Caco-2 (cell line): ENCODE measurements around the gene ELSPBP1. TPM values are rescaled to one million over a fixed set of nuclear protein-coding genes. Genes with fewer than 3 reads are reported as not detected.
A peak's percentile ranks its signal among the peaks of the same experiment; 100 is the strongest.

Source experiments
- BruUV-seq: library from RNA; stranded (reverse); fragments of 400-500 nt; replicated peaks from 2 replicates; lab custom pipeline; 2021; lab: Mats Ljungman, UMichigan
- CTCF ChIA-PET: fragments of 300-600 bp; sonication (Branson Sonifier 250); formaldehyde crosslinking; loops from one replicate; lab custom pipeline; 2022; ENCODE audit warnings: antibody characterized with exemption; lab: Charles Lee
- POLR2A ChIA-PET: fragments of 300-600 bp; sonication (Branson Sonifier 250); formaldehyde crosslinking; loops from one replicate; lab custom pipeline; 2022; ENCODE audit warnings: antibody characterized with exemption; lab: Charles Lee
- DNase-seq, 2 experiments: peaks; one replicate each; pipeline versions ENCODE4 v3.0.0 to v3.0.0-alpha.2; 2020 to 2022
- H3K27me3 ChIP-seq: replicated peaks from 2 replicates; pipeline ENCODE4 v1.6.0; 2011; ENCODE audit warnings: low read length; ENCODE audit not compliant: control insufficient read depth, insufficient read depth
- H3K36me3 ChIP-seq: 2 replicates; pipeline ENCODE4 v1.5.1; 2011; ENCODE audit warnings: low read length; ENCODE audit not compliant: control insufficient read depth, insufficient read depth
- H3K4me1 ChIP-seq: fragments of 250-450 bp; sonication (Bioruptor Pico); 2 replicates; pipeline ENCODE4 v1.5.1; 2020; ENCODE audit warnings: mild to moderate bottlenecking
- H3K4me3 ChIP-seq: 2 replicates; pipeline ENCODE4 v1.5.1; 2011; ENCODE audit warnings: low read depth, mild to moderate bottlenecking, control low read depth, low read length
- H3K9me3 ChIP-seq: fragments of 250-450 bp; sonication (Bioruptor Pico); 2 replicates; pipeline ENCODE4 v1.5.1; 2020; ENCODE audit warnings: mild to moderate bottlenecking, moderate library complexity
- H3K27ac Mint-ChIP-seq: one replicate; pipeline ENCODE4 v1.8.0; 2022; ENCODE audit warnings: mixed read lengths; ENCODE audit not compliant: unreplicated experiment
- H3K27me3 Mint-ChIP-seq: one replicate; pipeline ENCODE4 v1.8.0; 2022; ENCODE audit warnings: mixed read lengths; ENCODE audit not compliant: insufficient read depth, unreplicated experiment
- H3K36me3 Mint-ChIP-seq: one replicate; pipeline ENCODE4 v1.8.0; 2022; ENCODE audit warnings: mild to moderate bottlenecking, mixed read lengths; ENCODE audit not compliant: insufficient read depth, unreplicated experiment
- H3K4me1 Mint-ChIP-seq: one replicate; pipeline ENCODE4 v1.8.0; 2022; ENCODE audit warnings: low read depth, mixed read lengths; ENCODE audit not compliant: unreplicated experiment
- H3K4me3 Mint-ChIP-seq: one replicate; pipeline ENCODE4 v1.8.0; 2022; ENCODE audit warnings: mild to moderate bottlenecking, moderate library complexity, mixed read lengths; ENCODE audit not compliant: unreplicated experiment
- H3K9me3 Mint-ChIP-seq: one replicate; pipeline ENCODE4 v1.8.0; 2022; ENCODE audit warnings: mixed read lengths; ENCODE audit not compliant: unreplicated experiment
- intact Hi-C: fragments of 100-400 bp; cut with micrococcal nuclease; formaldehyde crosslinking; loops from one replicate; pipeline ENCODE4 v1.10.0; 2022; ENCODE audit not compliant: unreplicated experiment
- total RNA-seq: library from RNA; stranded (reverse); gene quantifications from 2 replicates; pipeline ENCODE4 v1.2.3, GENCODE V29; 2022
- TF ChIP-seq, protein P1 (sequence below), 2 experiments: fragments of 200-600 bp in 1 of 2; IDR thresholded peaks; 1 replicate in 1 of 2; 2 replicates in 1 of 2; pipeline versions ENCODE4 v1.5.1 to v1.8.0; 2011 to 2022; ENCODE audit warnings: antibody characterized with exemption in 1 of 2, control low read depth in 1 of 2, inconsistent platforms in 1 of 2, low read depth in 1 of 2, low read length in 1 of 2, mild to moderate bottlenecking in 1 of 2, moderate library complexity in 1 of 2; ENCODE audit not compliant: insufficient read depth in 1 of 2, severe bottlenecking in 1 of 2, unreplicated experiment in 1 of 2

ELSPBP1 gene
- total RNA-seq, 1 experiment from 2014 or later = not detected

DNA sequence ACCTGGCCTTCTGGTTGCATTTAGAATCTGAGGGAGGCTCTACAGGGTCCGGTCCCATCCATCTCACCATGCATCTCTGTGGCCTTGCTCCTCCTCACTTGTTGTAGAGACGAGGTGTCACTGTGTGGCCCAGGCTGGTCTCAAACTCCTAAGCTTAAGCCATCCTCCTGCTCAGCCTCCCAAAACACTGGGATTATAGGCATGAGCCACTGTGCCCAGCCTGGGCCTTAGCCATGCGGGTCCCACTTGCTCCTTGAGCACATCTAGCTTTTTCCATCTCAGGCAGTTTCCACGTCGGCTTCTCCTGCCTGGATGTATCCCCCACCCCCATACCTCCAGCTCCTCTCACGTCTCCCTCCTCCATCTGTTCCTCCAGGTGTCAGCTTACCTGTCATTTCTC, 9.8 kb downstream of the ELSPBP1 start:
- Mint-ChIP-seq H3K4me3 (no peak overlapping the region), H3K9me3 (peaks cover 15% of the 10 kb centered on the region), H3K27me3 (peaks cover 2% of the 10 kb centered on the region), H3K4me1 (no peaks in the 10 kb centered on the region), H3K36me3 (no peaks in the 10 kb centered on the region), H3K27ac (no peak overlapping the region)
- Histone ChIP-seq H3K9me3 (peaks cover 9% of the 10 kb centered on the region), H3K36me3 (no peaks in the 10 kb centered on the region), H3K4me3 (no peak overlapping the region), H3K4me1 (no peaks in the 10 kb centered on the region), H3K27me3 (no peaks in the 10 kb centered on the region)
- ChIA-PET CTCF (no interaction called here), POLR2A (no interaction called here)
- no TSS peak for BruUV-seq
- TF ChIP-seq, protein P1, sequence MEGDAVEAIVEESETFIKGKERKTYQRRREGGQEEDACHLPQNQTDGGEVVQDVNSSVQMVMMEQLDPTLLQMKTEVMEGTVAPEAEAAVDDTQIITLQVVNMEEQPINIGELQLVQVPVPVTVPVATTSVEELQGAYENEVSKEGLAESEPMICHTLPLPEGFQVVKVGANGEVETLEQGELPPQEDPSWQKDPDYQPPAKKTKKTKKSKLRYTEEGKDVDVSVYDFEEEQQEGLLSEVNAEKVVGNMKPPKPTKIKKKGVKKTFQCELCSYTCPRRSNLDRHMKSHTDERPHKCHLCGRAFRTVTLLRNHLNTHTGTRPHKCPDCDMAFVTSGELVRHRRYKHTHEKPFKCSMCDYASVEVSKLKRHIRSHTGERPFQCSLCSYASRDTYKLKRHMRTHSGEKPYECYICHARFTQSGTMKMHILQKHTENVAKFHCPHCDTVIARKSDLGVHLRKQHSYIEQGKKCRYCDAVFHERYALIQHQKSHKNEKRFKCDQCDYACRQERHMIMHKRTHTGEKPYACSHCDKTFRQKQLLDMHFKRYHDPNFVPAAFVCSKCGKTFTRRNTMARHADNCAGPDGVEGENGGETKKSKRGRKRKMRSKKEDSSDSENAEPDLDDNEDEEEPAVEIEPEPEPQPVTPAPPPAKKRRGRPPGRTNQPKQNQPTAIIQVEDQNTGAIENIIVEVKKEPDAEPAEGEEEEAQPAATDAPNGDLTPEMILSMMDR (IDR thresholded peaks at IDR 0.05; ENCODE audit: insufficient read depth in 1 of 2, low read depth in 1 of 2, low read length in 1 of 2, severe bottlenecking in 1 of 2, unreplicated experiment in 1 of 2) = no peak
- DNase-seq = no peak
- intact Hi-C loops = no loop called here

DNA sequence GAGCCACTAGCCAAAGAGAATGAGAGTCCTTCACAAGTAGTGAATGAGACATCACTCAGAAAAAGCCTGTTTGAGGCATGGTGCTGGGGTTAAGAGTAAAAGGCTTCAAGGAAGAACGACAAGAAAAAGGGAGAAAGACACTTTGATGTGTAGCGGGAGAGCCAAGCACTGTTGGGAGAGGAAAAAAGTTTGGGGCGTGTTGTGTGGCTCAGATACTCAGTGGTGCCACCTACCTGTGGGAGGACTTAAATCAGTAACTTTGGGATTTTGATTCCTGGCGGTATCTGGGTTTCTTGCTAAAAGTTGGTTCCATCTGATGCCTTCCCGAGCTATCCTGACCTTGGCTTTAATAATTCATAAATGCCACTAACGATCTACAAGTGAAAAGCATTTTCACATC, 12.3 kb downstream of the ELSPBP1 start:
- Mint-ChIP-seq H3K27me3 (peaks cover 2% of the 10 kb centered on the region), H3K4me3 (peak overlapping the region; percentile 4), H3K9me3 (peaks cover 9% of the 10 kb centered on the region), H3K27ac (no peak overlapping the region), H3K4me1 (no peaks in the 10 kb centered on the region), H3K36me3 (no peaks in the 10 kb centered on the region)
- no TSS peak for BruUV-seq
- H3K9me3 ChIP-seq = no peaks in the 10 kb centered on the region
- no peaks in the 10 kb centered on the region for H3K27me3 ChIP-seq
- POLR2A ChIA-PET = no interaction called here
- intact Hi-C loops = no loop called here
- H3K36me3 ChIP-seq = no peaks in the 10 kb centered on the region
- peak in 1 of 2 experiments; percentile 32 for DNase-seq
- TF ChIP-seq, protein P1 (IDR thresholded peaks at IDR 0.05; ENCODE audit: insufficient read depth in 1 of 2, low read depth in 1 of 2, low read length in 1 of 2, severe bottlenecking in 1 of 2, unreplicated experiment in 1 of 2) = peak; percentile 15 to 40
- H3K4me1 ChIP-seq = no peaks in the 10 kb centered on the region
- CTCF ChIA-PET = interaction anchor here (0.7 kb wide), 1 partner anchor 273 kb away, joined by 6 read pairs; no protein-coding TSS in a partner anchor
- no peak overlapping the region for H3K4me3 ChIP-seq

DNA sequence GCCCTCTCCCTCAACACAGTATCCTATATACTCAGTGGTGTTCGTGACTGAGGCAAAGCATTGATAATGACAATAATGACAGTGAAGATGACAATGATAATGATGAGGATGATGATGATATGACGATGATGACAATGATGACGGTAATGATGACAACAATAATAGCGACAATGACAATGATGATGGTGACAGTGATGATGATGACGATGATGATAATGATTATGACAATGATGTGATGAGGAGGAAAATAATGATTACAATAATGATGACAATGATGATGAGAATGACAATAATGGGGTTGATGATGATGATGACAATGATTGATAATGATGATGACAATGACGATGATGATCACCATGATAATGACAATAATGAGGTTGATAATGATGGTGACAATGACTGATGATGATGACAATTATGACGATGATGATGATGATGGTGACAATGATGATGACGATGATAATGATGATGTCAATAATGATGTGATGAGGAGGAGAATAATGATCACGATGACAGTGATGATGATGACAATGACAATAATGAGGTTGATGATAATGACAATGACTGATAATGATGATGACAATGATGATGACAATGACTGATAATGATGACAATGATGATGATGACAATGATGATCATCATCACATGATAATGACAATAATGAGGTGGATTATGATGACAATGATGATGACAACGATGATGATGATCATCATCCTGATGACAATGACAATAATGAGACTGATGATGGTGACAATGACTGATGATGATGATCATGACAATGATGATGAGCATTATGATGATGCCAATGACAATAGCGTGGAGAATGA, 16.7 kb downstream of the ELSPBP1 start:
- no peaks in the 10 kb centered on the region for H3K9me3 ChIP-seq
- POLR2A ChIA-PET = no interaction called here
- H3K4me3 ChIP-seq = no peak overlapping the region
- Mint-ChIP-seq H3K4me1 (no peaks in the 10 kb centered on the region), H3K9me3 (peaks cover 9% of the 10 kb centered on the region), H3K4me3 (no peak overlapping the region), H3K36me3 (no peaks in the 10 kb centered on the region), H3K27me3 (peaks cover 6% of the 10 kb centered on the region), H3K27ac (no peak overlapping the region)
- no TSS peak for BruUV-seq
- H3K36me3 ChIP-seq = no peaks in the 10 kb centered on the region
- TF ChIP-seq, protein P1 (IDR thresholded peaks at IDR 0.05; ENCODE audit: insufficient read depth in 1 of 2, low read depth in 1 of 2, low read length in 1 of 2, severe bottlenecking in 1 of 2, unreplicated experiment in 1 of 2) = no peak
- intact Hi-C loops = no loop called here
- CTCF ChIA-PET = no interaction called here
- H3K4me1 ChIP-seq = no peaks in the 10 kb centered on the region
- DNase-seq = no peak
- no peaks in the 10 kb centered on the region; the same call in 1 of the 2 replicates for H3K27me3 ChIP-seq
